Measurements from ENCODE around the gene CEP95.

DNA sequence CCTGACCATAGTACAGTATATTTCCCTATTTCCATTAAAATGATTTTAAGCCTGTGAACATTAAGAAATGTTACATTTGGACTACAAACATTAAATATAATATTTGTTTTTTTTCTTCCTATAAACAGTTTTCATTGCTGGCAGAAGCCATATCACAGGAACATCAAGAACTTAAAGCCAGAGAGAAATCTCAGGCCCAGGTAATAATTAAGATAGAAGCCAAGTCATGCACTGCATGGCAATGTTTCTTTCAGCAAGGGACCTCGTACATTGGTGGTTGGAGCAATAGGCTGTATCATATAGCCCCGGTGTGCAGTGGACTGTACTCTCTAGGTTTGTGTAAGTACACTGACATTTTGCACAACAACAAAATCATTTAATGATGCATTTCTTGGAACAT, 30.1 kb downstream of the CEP95 start:
- no peak for TF ChIP-seq CTCF (IDR thresholded peaks at IDR 0.05)
- TF ChIP-seq POLR2A (IDR thresholded peaks at IDR 0.05): no peak

All from heart left ventricle (tissue), 13 donors.